Epithelial cell of umbilical artery (primary cell): Measurements from ENCODE around the gene PCDHGA9. TPM values are rescaled to one million over a fixed set of nuclear protein-coding genes. Genes with fewer than 3 reads are reported as not detected.

ENCODE experiments used
- total RNA-seq: library from RNA; depleted of rRNA; stranded (reverse); fragments of >200 nt; gene quantifications from 2 replicates; pipeline ENCODE4 v1.2.3, GENCODE V29; 2014

The PCDHGA9 gene
- total RNA-seq, 1 donor from 2014 or later = 0.97 TPM

GRCh38 chr5:141430332-141431113 lies 27.9 kb downstream of the PCDHGA9 start, which contains the start of gene PCDHGA12:
Gene PCDHGA12 (plus strand): TSS chr5:141430507. CDS start chr5:141430760, 253 bp downstream.

Other genes with a start within 250 kb of the PCDHGA9 start
- under 0.01 TPM in 1 of 2 replicates, not detected in the other for gene PCDHB7, start 230.1 kb upstream of the PCDHGA9 start, total RNA-seq
- gene PCDHB8, start 225.0 kb upstream of the PCDHGA9 start, total RNA-seq = under 0.01 and 0.15 TPM in 2 replicates
- under 0.01 TPM in 2 replicates for gene PCDHB16, start 220.4 kb upstream of the PCDHGA9 start, total RNA-seq
- 0.15 TPM in 1 of 2 replicates, not detected in the other for gene PCDHB9, start 215.6 kb upstream of the PCDHGA9 start, total RNA-seq
- gene PCDHB10, start 210.4 kb upstream of the PCDHGA9 start, total RNA-seq = 0.30 and 0.32 TPM in 2 replicates
- gene PCDHB11, start 203.2 kb upstream of the PCDHGA9 start, total RNA-seq = under 0.01 and 0.15 TPM in 2 replicates
- gene PCDHB12, start 194.1 kb upstream of the PCDHGA9 start, total RNA-seq = under 0.01 TPM in 1 of 2 replicates, not detected in the other
- 0.15 and 0.65 TPM in 2 replicates for gene PCDHB13, start 188.9 kb upstream of the PCDHGA9 start, total RNA-seq
- gene PCDHB14, start 179.4 kb upstream of the PCDHGA9 start, total RNA-seq = 0.61 and 0.65 TPM in 2 replicates
- gene PCDHB15, start 157.4 kb upstream of the PCDHGA9 start, total RNA-seq = 0.32 and 0.46 TPM in 2 replicates
- gene SLC25A2, start 98.7 kb upstream of the PCDHGA9 start, total RNA-seq = 0.15 TPM in 1 of 2 replicates, not detected in the other
- gene TAF7, start 82.0 kb upstream of the PCDHGA9 start, total RNA-seq = 76.7 and 85.6 TPM in 2 replicates
- under 0.01 and 0.32 TPM in 2 replicates for gene PCDHGA1, start 72.3 kb upstream of the PCDHGA9 start, total RNA-seq
- gene PCDHGA2, start 64.0 kb upstream of the PCDHGA9 start, total RNA-seq = 0.46 and 0.65 TPM in 2 replicates
- gene PCDHGA3, start 58.9 kb upstream of the PCDHGA9 start, total RNA-seq = 0.15 and 0.32 TPM in 2 replicates
- under 0.01 and 0.65 TPM in 2 replicates for gene PCDHGB1, start 52.7 kb upstream of the PCDHGA9 start, total RNA-seq
- 1.7 and 1.9 TPM in 2 replicates for gene PCDHGA4, start 47.8 kb upstream of the PCDHGA9 start, total RNA-seq
- gene PCDHGB2, start 42.8 kb upstream of the PCDHGA9 start, total RNA-seq = 0.46 and 0.65 TPM in 2 replicates
- 0.30 and 0.32 TPM in 2 replicates for gene PCDHGA5, start 38.6 kb upstream of the PCDHGA9 start, total RNA-seq
- gene PCDHGB3, start 32.5 kb upstream of the PCDHGA9 start, total RNA-seq = 0.46 and 1.3 TPM in 2 replicates
- 0.76 and 0.97 TPM in 2 replicates for gene PCDHGA6, start 28.9 kb upstream of the PCDHGA9 start, total RNA-seq
- 0.65 and 0.91 TPM in 2 replicates for gene PCDHGA7, start 20.0 kb upstream of the PCDHGA9 start, total RNA-seq
- gene PCDHGB4, start 15.1 kb upstream of the PCDHGA9 start, total RNA-seq = 4.9 and 10.1 TPM in 2 replicates
- gene PCDHGA8, start 10.1 kb upstream of the PCDHGA9 start, total RNA-seq = 0.46 and 0.97 TPM in 2 replicates
- 6.1 and 9.1 TPM in 2 replicates for gene PCDHGB5, start 4.8 kb upstream of the PCDHGA9 start, total RNA-seq
- gene PCDHGB6, start 5.2 kb downstream of the PCDHGA9 start, total RNA-seq = 0.97 and 1.1 TPM in 2 replicates
- gene PCDHGA10, start 10.2 kb downstream of the PCDHGA9 start, total RNA-seq = 2.3 TPM in 2 replicates
- 2.9 and 3.3 TPM in 2 replicates for gene PCDHGB7, start 14.9 kb downstream of the PCDHGA9 start, total RNA-seq
- 5.3 and 5.8 TPM in 2 replicates for gene PCDHGA11, start 18.3 kb downstream of the PCDHGA9 start, total RNA-seq
- 5.2 and 5.9 TPM in 2 replicates for gene PCDHGA12, start 27.7 kb downstream of the PCDHGA9 start, total RNA-seq
- gene PCDHGC3, start 73.2 kb downstream of the PCDHGA9 start, total RNA-seq = 6.5 and 7.8 TPM in 2 replicates
- 0.32 and 0.46 TPM in 2 replicates for gene PCDHGC4, start 82.3 kb downstream of the PCDHGA9 start, total RNA-seq
- 0.32 TPM in 1 of 2 replicates, not detected in the other for gene PCDHGC5, start 86.3 kb downstream of the PCDHGA9 start, total RNA-seq
- 23.7 and 36.1 TPM in 2 replicates for gene DIAPH1, start 216.2 kb downstream of the PCDHGA9 start, total RNA-seq
- gene HDAC3, start 234.1 kb downstream of the PCDHGA9 start, total RNA-seq = 50.3 and 56.1 TPM in 2 replicates
- gene RELL2, start 234.2 kb downstream of the PCDHGA9 start, total RNA-seq = 3.9 and 4.3 TPM in 2 replicates
- 21.1 and 26.6 TPM in 2 replicates for gene FCHSD1, start 248.6 kb downstream of the PCDHGA9 start, total RNA-seq